Activated naive CD4-positive, alpha-beta T cell treated with anti-CD3 and anti-CD28 coated beads, Interleukin-2, amount 50 U/mL, for 72 hours (primary cell): ENCODE results near the gene RRM2. TPM values are rescaled to one million over a fixed set of nuclear protein-coding genes. Genes with fewer than 3 reads are reported as not detected.

ENCODE experiments used
- ATAC-seq, 2 donors: fragments of 150-1000 bp; cut with Tn5 transposase; 2 replicates each; pipeline ENCODE4 v1.10.0; 2021; ENCODE audit warnings: mild to moderate bottlenecking in 2 of 2, moderate library complexity in 2 of 2
- DNase-seq, 2 donors: peaks; one replicate each; pipeline ENCODE4 v3.0.0; 2021 to 2022; ENCODE audit warnings: low spot score in 2 of 2
- H3K27ac Mint-ChIP-seq, 2 donors: one replicate each; pipeline ENCODE4 v1.8.0; 2022; ENCODE audit warnings: mild to moderate bottlenecking in 2 of 2, mixed read lengths in 2 of 2
- H3K36me3 Mint-ChIP-seq, 2 donors: one replicate each; pipeline ENCODE4 v1.8.0; 2022; ENCODE audit warnings: mixed read lengths in 2 of 2
- H3K9me3 Mint-ChIP-seq, 2 donors: one replicate each; pipeline ENCODE4 v1.8.0; 2022; ENCODE audit warnings: mixed read lengths in 2 of 2
- total RNA-seq, 2 donors: library from RNA; stranded (reverse); gene quantifications; one replicate each; pipeline ENCODE4 v1.2.3, GENCODE V29; 2022

Gene RRM2
- total RNA-seq = 100 to 1,000 TPM; 413 to 682 TPM

GRCh38 chr2:10122500-10123280 lies at the start of gene RRM2:
RRM2 (plus strand) TSS chr2:10122739; CDS start chr2:10122799, 60 bp downstream.
- DNase-seq (peak; percentile 95 to 96), ATAC-seq (peak; percentile 76 to 78)
- Mint-ChIP-seq H3K36me3 (peaks cover 55 to 62% of the 10 kb centered on the region in 2 donors), H3K9me3 (peaks cover 0 to 3% of the 10 kb centered on the region in 2 donors), H3K27ac (peak within 1 kb of the TSS; percentile 94 to 98)

GRCh38 chr2:10073706-10074105 lies 48.8 kb upstream of the RRM2 start:
- DNase-seq = no peak
- Mint-ChIP-seq H3K27ac (peak overlapping the region in 1 of 2 donors; percentile 31), H3K9me3 (no peaks in the 10 kb centered on the region), H3K36me3 (no peaks in the 10 kb centered on the region)
- ATAC-seq = no peak

- ATAC-seq = no peak
- no peak for DNase-seq
- no peaks in the 10 kb centered on the region for H3K9me3 Mint-ChIP-seq
- peaks cover 0 to 4% of the 10 kb centered on the region in 2 donors for H3K36me3 Mint-ChIP-seq
- no peak overlapping the region for H3K27ac Mint-ChIP-seq
These were observed 47.4 kb upstream of the RRM2 start for GRCh38 chr2:10075101-10075500.

GRCh38 chr2:10075571-10076209 lies 46.8 kb upstream of the RRM2 start:
- H3K27ac Mint-ChIP-seq = no peak overlapping the region
- peaks cover 0 to 4% of the 10 kb centered on the region in 2 donors for H3K36me3 Mint-ChIP-seq
- no peak for ATAC-seq
- no peak for DNase-seq
- H3K9me3 Mint-ChIP-seq = no peaks in the 10 kb centered on the region

GRCh38 chr2:10076511-10076910 lies 46.0 kb upstream of the RRM2 start:
- ATAC-seq (no peak), DNase-seq (no peak)
- Mint-ChIP-seq H3K27ac (no peak overlapping the region), H3K9me3 (no peaks in the 10 kb centered on the region), H3K36me3 (peaks cover 0 to 4% of the 10 kb centered on the region in 2 donors)

GRCh38 chr2:10076988-10077527 lies 45.5 kb upstream of the RRM2 start:
- DNase-seq (no peak), ATAC-seq (no peak)
- H3K27ac Mint-ChIP-seq = no peak overlapping the region
- H3K9me3 Mint-ChIP-seq = no peaks in the 10 kb centered on the region
- H3K36me3 Mint-ChIP-seq = peaks cover 0 to 4% of the 10 kb centered on the region in 2 donors

- H3K9me3 Mint-ChIP-seq = no peaks in the 10 kb centered on the region
- H3K27ac Mint-ChIP-seq = no peak overlapping the region
- DNase-seq = no peak
- peaks cover 0 to 4% of the 10 kb centered on the region in 2 donors for H3K36me3 Mint-ChIP-seq
- no peak for ATAC-seq
These were observed 44.5 kb upstream of the RRM2 start for GRCh38 chr2:10078001-10078400.

- Mint-ChIP-seq H3K36me3 (peaks cover 0 to 4% of the 10 kb centered on the region in 2 donors), H3K27ac (no peak overlapping the region)
- ATAC-seq = no peak
These were observed 43.8 kb upstream of the RRM2 start for GRCh38 chr2:10078704-10079265.

GRCh38 chr2:10079266-10079869 lies 43.2 kb upstream of the RRM2 start:
- H3K36me3 Mint-ChIP-seq = peaks cover 0 to 4% of the 10 kb centered on the region in 2 donors

More at GRCh38 chr2:10078704-10079265, 43.8 kb upstream of the RRM2 start:
- no peak for DNase-seq
- H3K9me3 Mint-ChIP-seq = no peaks in the 10 kb centered on the region

GRCh38 chr2:10079870-10080535 lies 42.5 kb upstream of the RRM2 start, which contains the start of gene CYS1:
CYS1 (minus strand) TSS chr2:10080411; CDS start chr2:10080223, 188 bp downstream.
- Mint-ChIP-seq H3K9me3 (no peaks in the 10 kb centered on the region), H3K36me3 (peaks cover 0 to 4% of the 10 kb centered on the region in 2 donors), H3K27ac (peak within 1 kb of the TSS in 1 of 2 donors; percentile 32)
- DNase-seq (peak in 1 of 2 donors; percentile 33), ATAC-seq (peak; percentile 31 to 46)

More at GRCh38 chr2:10079266-10079869, 43.2 kb upstream of the RRM2 start:
- DNase-seq (peak in 1 of 2 donors; percentile 24), ATAC-seq (peak; percentile 37 to 52)
- no peaks in the 10 kb centered on the region for H3K9me3 Mint-ChIP-seq
- H3K27ac Mint-ChIP-seq = no peak overlapping the region

GRCh38 chr2:10080536-10081304 lies 41.8 kb upstream of the RRM2 start:
- ATAC-seq (peak; percentile 9 to 60), DNase-seq (no peak)
- Mint-ChIP-seq H3K9me3 (no peaks in the 10 kb centered on the region), H3K27ac (peak overlapping the region in 1 of 2 donors; percentile 32), H3K36me3 (peaks cover 0 to 4% of the 10 kb centered on the region in 2 donors)

GRCh38 chr2:10083046-10083445 lies 39.5 kb upstream of the RRM2 start:
- no peak for ATAC-seq
- H3K36me3 Mint-ChIP-seq = peaks cover 0 to 4% of the 10 kb centered on the region in 2 donors
- DNase-seq = no peak
- H3K27ac Mint-ChIP-seq = no peak overlapping the region
- H3K9me3 Mint-ChIP-seq = no peaks in the 10 kb centered on the region

- Mint-ChIP-seq H3K9me3 (no peaks in the 10 kb centered on the region), H3K27ac (no peak overlapping the region), H3K36me3 (peaks cover 0 to 4% of the 10 kb centered on the region in 2 donors)
- DNase-seq = no peak
- ATAC-seq = peak in 1 of 2 donors; percentile 28
These were observed 38.8 kb upstream of the RRM2 start for GRCh38 chr2:10083692-10084211.

GRCh38 chr2:10084223-10084865 lies 38.2 kb upstream of the RRM2 start:
- no peak for DNase-seq
- H3K27ac Mint-ChIP-seq = no peak overlapping the region
- H3K9me3 Mint-ChIP-seq = no peaks in the 10 kb centered on the region
- no peak for ATAC-seq
- no peaks in the 10 kb centered on the region for H3K36me3 Mint-ChIP-seq
